C4-2B (cell line): ENCODE results near the gene SEC16B.

Source experiments
- H3K27ac ChIP-seq: fragments of 450-650 bp; 2 replicates; pipeline ENCODE4 v1.5.1; 2017
- ZFX ChIP-seq: fragments of 450-650 bp; IDR thresholded peaks from 2 replicates; pipeline ENCODE4 v1.6.1; 2017
- TF ChIP-seq, protein P1 (sequence below): fragments of 450-650 bp; conservative IDR thresholded peaks from 2 replicates; pipeline ENCODE4 v1.5.1; 2017; ENCODE audit warnings: mild to moderate bottlenecking

SEC16B gene

DNA sequence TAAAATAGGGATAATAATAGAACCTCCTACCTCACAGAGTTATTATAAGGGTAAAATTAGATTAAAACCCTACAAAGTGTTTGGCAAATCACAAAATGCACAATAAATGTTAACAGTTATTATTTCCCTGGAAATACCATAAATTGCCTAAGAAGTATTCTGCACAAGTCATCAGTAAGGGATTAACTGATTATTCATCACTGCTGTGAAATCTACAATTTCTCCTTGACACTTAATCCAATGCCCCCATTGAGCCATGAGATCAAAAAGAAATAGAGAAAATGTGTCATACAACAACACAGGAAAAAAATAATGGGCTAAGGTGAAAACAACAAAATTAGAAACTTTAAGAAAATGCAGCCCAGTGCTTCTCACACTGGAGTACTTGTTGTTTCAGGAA, 6.7 kb upstream of the SEC16B start:
- TF ChIP-seq ZFX = no peak
- TF ChIP-seq, protein P1, sequence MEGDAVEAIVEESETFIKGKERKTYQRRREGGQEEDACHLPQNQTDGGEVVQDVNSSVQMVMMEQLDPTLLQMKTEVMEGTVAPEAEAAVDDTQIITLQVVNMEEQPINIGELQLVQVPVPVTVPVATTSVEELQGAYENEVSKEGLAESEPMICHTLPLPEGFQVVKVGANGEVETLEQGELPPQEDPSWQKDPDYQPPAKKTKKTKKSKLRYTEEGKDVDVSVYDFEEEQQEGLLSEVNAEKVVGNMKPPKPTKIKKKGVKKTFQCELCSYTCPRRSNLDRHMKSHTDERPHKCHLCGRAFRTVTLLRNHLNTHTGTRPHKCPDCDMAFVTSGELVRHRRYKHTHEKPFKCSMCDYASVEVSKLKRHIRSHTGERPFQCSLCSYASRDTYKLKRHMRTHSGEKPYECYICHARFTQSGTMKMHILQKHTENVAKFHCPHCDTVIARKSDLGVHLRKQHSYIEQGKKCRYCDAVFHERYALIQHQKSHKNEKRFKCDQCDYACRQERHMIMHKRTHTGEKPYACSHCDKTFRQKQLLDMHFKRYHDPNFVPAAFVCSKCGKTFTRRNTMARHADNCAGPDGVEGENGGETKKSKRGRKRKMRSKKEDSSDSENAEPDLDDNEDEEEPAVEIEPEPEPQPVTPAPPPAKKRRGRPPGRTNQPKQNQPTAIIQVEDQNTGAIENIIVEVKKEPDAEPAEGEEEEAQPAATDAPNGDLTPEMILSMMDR = no peak
- no peak overlapping the region for H3K27ac ChIP-seq

DNA sequence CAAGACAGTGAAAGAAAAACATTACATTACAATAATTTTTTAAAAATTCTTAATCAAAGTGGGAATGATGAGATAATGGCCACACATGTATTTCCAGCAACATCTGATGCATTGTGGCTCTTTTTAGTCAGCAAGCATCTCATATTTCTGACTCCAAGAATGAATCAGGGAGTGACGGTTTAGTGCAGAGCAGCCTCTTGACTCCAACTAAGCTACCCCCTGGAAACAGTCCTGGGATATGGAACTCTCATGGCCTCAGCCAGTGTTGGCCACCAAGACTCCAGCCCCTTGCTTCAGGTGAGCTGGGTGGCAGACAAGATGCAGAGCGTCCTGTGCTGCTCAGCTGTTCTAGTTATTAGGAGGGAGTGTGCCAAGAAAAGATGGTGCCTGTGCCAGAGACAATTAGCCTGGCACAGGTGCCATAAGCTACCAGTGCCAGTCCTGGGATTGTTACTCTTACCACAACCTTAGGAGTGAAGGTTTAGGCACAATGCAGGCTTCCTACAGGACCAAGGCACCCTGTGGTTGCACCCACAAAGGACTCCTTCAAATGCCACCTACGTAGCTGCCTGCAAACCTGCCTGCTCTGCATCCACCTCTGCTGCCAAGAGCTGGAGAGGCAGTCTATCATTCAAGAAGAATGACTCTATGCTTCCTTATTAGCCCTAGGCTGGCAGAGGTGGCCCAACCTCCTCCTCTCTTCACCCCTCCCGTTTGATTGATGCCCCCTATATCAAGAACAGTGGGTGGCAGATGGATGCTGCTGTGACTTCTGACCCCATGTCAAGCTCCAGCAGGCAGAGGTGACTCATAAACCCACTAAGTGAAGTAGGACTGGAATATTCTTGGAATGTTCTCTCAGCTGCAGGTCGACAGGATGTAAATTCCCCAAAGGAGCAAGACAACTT, 6.0 kb upstream of the SEC16B start:
- H3K27ac ChIP-seq = no peak overlapping the region
- TF ChIP-seq ZFX = no peak
- TF ChIP-seq, protein P1 = no peak

DNA sequence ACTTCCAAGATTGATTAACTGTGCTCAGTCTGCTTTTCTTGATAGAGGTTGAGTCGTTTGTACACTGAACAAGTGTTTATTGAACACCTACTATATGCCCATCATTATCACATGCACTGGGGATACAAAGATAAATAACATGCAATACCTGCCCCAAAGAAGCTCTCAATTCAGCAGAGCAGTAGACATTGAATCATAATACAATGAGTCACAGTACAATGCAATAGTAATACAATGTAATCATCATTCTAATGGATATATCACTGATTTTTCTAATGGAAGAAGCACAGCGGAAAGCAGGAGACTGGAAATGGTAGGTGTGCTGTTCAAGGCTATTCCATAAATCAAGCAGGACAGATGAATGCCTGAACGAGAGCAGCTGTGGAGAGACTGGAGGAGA, 3.7 kb upstream of the SEC16B start:
- H3K27ac ChIP-seq = no peak overlapping the region
- TF ChIP-seq, protein P1 = no peak
- no peak for TF ChIP-seq ZFX

DNA sequence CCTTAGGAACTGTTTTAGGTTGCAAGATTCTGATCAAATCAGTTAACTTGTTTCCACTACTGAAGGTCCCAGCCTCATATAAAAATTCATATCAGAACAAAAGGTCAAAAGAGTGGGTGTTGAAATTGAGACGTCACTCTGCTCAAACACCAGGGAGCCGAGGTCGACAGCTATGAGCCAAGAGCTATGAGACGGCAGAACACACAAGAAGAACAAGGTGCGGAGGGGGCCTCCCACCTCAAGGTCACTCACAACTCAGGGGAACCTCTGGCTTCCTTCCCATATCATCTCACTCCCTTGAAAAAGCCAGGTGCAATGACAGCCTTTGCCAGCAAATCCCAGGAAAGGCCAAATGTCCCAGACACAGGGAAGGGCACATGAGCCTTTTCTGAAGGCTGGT, 749 bp downstream of the SEC16B start:
- TF ChIP-seq, protein P1 = no peak
- no peak for TF ChIP-seq ZFX
- no peak overlapping the region for H3K27ac ChIP-seq

DNA sequence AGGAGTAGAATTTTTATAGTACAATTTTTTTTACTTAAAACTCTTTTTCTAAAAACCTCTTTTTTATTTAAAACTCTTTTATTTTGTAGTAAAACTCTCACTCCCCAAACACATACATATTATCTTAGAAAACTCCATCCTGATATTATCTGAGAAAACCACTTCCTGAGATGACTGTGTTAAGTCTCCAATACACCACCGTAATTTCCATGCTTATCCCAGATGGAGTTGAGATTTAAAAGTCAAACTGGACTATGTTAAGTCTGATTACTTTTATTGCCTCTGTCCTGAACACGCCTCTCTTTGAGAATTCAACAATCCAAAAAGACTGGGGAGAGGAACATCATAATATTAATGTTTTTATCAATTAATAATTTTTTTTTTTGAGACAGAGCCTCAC, 3.7 kb downstream of the SEC16B start:
- H3K27ac ChIP-seq = no peak overlapping the region

DNA sequence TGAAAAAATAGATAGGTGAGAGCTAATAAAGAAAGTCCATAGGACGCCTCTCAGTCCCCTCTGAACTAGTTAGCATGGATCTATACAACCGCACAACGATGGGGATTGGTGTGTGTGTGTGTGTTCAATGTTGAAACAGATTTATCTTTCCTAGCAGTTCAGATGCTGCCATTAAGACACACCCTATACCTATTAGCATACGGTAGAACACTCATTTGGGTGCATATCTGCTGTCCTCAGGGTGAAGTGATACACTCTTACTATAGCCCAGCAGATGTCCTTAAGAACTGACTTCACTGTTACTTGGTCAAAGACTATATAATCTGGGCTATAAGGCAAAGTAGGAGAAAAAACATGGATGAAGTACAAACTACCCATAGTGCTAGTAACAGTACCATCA, 4.6 kb downstream of the SEC16B start:
- H3K27ac ChIP-seq = no peak overlapping the region
- TF ChIP-seq, protein P1 = no peak
- TF ChIP-seq ZFX = no peak

More for the DNA sequence above, 3.7 kb downstream of the SEC16B start:
- TF ChIP-seq, protein P1 = no peak
- TF ChIP-seq ZFX = no peak

DNA sequence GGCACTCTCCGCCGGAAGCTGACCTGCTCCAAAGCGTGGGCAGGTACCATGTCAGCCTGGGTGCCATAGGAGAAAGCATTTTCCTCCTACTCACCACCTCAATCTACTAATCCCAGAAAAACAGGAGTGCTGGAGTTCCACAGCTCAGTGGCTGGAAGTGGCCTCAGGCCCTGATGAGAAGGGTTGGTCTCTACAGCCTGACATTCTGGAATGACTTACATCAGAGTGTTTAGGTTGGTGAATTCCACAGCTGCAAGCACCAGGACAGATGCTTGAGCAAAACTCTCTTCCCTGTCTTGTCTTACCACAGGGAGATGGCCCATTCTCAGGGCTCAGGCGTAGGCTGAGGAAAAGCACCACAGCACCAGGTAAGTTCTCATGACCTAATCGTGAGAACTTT, 5.5 kb downstream of the SEC16B start:
- TF ChIP-seq, protein P1 = no peak
- TF ChIP-seq ZFX = no peak

More for the DNA sequence above, 5.5 kb downstream of the SEC16B start:
- H3K27ac ChIP-seq = no peak overlapping the region
